Hepatic stellate cell (primary cell): ENCODE data around the gene PRRC2B.
"Not testable (repeated sequence)": the region's sequence is repeated elsewhere in the genome, so short reads cannot be mapped to it uniquely, and the experiment has no call there.

ENCODE experiments used
- DNase-seq: peaks from one replicate; pipeline ENCODE4 v3.0.0; 2011; ENCODE audit warnings: low spot score

The PRRC2B gene

DNA sequence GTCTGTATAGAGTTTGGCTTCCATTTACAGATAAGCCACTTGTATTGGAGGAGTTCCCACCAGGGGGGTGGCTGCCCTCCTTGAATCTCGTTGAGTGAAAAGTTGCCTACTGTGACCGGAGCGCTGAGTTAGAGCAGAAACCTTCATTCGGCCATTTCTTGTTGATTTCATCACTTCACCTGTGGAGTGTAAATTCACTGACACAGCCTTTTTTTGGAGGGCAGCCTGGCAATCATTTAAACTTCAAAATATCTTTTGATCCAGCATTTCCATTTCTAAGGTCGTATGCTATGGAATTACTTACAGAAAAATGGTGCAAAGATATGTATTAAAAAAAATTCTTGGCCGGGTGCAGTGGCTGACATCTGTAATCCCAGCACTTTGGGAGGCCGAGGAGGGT is 40.8 kb downstream of the PRRC2B start:
- no peak for DNase-seq

DNA sequence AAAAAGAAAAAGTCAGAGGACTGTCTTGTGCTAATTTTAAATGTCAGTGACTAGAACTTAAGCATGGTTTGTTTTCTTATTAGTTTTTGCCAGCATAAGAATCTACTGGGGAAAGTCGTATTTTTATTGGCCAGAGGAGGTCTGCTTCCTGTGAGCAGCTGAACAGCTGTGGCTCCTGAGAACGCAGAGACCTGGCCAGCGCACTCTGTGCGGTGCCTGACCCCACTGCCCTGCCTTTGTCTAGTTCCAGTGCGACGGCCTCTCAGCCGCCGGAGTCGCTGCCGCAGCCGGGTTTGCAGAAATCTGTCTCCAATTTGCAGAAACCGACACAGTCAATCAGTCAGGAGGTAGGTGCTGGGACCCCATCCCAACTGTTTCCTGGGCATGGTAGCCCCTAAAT is 42.5 kb downstream of the PRRC2B start:
- no peak for DNase-seq

DNA sequence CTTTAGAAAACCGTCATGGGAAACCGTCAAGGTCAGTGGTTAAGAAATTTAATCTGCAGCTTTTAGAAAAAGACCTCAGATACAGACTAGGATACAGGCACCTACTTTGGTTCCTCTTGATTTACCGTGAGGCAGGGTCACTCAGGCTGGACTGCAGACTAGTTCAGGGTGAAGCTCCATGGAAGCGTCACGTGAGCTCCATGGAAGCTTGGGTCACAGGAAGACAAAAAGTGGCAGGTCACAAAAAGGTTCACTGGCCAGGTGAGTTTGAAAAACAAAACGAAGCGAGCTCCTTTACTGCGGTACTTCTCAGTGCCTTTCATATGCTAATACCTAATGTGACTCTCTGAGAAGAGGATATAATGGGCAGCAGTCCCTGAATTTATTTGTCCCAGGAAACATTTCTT is 43.0 kb downstream of the PRRC2B start:
- no peak for DNase-seq

DNA sequence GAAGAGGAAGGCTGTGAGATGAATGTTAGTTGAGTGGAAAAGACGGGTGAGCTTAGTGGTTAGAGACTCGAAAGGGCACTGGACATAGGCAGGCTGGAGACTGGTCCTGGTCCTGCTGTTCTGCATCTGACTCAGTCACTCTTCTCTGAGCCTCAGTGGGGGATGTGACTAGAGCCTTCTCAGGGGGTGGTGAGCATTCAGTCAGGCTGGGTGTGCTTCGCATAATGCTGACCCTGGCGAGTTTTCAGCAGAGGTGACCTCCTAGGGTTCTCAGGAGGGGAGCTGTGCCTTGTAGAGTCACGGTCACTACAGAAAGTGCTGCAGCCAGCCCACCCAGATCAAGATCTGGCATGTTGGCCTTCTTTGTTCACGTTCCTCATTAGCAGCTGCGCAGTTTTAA is 44.3 kb downstream of the PRRC2B start:
- no peak for DNase-seq

DNA sequence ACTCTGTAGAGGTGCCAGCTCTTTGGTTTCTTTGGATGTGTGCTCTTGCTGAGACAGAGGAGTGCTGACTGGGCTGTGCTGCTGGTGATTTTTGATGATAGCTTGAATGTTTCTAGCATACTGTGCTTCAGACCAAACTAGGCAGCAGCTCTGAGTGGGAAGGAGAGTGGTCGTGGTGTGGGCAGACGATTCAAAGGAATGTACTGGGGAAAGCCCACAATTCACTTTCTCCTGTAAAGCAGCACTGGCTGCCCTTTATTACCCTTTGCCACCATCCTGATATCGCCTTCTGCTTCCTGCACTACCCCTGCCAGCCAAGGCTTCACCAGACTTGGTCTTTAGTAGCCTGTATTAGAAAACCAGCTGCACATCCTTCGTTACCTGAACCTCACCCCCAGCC is 45.3 kb downstream of the PRRC2B start:
- DNase-seq, result no peak

DNA sequence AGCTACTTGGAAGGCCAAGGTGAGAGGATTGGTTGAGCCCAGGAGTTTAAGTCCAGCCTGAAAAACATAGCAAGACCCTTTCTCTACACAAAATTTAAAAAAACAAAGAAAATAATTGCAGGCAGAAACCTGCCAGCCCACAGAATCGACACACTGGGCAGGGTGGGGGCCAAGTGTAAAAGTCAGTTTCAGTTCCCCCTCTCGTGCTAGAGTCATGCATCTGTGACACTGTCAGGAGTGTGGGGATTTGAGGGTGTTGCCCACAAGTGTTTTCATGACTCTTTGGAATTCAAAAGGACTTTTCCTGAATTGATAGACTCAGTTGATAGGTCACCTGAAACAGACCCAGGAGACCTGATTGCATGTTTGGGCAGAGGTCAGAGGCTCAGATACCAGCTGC is 47.6 kb downstream of the PRRC2B start:
- DNase-seq, result no peak

DNA sequence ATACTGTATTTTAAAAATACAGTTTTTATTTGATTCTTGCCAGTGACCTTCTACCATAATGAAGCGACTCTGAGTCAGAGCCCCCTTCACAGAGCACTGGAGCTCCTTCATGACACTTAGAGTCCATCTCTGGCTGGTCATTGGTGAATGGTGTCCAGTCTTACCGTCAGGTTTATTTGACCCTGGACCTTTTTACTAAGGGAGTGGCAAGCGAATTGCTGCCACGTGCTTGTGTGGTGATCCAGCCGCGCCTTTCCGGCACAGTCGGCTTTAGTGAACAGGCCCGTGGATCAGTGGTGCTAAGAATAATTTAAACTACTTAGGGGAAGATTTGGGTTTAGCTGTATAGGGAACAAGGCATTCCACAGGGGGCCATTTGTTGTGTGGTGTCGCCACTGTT is 48.5 kb downstream of the PRRC2B start:
- DNase-seq, result no peak

DNA sequence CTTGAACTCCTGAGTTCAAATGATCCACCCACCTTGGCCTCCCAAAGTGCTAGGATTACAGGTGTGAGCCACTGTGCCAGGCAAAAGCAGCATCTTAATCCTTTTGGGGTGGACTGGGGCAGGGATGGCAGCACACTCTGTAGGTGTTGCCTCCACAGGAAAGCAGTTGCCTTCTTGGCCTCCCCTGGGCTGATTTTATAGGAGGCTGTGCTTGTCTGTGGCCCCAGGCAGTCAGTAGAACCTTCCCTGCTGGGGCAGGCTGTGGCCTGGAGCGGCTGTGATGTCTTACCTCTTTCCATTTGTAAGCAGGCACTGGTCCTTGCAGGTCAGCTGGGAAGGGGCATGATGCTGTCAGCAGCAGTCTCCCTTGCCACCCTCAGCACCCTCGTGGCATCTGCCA is 49.8 kb downstream of the PRRC2B start:
- no peak for DNase-seq

DNA sequence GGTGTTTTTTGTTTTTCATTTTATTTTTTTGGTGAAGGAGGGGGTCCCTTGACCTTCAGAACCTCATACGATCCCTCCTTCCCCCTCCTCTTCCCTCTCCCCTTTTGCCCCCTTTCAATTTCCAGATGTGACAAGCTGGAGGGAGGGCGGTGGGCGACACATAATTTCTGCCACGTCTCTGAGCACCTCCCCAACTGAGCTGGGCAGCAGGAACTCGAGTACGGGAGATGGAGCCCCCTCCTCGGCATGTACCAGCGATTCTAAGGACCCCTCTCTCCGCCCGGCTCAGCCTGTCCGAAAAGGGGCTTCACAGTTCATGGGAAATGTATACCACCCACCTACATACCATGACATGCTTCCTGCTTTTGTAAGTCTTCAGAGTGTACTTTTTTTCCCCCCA is 52.4 kb downstream of the PRRC2B start:
- DNase-seq, result no peak

DNA sequence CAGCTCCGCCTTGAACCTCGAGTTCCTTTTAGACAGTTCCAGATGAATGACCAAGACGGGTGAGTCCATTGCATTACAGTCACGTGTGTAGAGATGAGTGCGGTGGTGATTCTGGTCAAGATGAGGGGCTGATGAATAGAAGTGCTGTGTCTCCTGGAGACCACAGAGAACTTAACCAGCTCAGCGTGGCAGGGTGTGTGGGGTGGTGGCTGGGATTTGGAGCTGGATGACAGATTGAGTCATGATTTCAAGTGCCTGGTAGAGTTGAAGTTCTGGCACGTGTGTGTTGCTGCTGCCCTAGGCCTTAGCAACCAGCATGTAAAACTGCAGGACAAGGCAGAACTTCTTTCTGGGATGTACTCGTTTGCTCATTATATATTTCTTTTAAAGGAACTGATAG is 53.3 kb downstream of the PRRC2B start:
- no peak for DNase-seq

DNA sequence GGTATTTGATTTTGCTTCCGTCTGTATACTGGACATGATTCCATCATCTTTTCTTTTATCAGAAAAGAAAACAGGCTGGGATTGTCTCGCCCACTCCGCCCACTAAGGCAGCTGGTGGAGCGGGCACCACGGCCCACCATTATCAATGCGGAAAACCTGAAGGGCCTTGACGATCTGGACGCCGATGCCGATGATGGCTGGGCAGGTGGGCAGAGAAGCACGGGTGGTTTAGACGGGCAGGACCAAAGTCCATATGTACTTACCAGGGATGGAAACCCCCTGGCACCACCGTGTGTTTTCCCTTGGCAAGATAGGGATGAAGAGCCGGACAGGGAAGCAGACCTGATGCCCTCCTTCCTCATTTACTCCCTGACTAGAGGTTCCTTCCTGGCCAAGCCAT is 53.7 kb downstream of the PRRC2B start:
- no peak for DNase-seq

DNA sequence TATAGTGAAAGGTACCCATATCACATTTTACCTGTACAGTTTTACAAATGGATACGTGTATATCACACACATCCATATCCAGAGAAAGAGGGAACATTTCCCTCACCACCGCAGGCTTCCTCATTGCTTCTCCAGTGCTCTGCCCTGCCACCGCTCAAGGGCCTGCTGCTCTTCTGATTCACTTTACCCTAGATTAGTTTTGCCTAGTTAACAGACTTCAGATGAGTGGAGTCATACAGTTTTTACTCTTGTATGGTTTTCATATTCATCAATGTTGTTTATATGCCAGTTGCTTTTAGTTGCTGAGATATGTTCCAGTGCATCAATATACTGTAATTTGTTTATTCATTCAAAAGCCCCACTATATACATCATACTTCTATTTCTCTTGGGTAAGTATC is 54.9 kb downstream of the PRRC2B start:
- no peak for DNase-seq

DNA sequence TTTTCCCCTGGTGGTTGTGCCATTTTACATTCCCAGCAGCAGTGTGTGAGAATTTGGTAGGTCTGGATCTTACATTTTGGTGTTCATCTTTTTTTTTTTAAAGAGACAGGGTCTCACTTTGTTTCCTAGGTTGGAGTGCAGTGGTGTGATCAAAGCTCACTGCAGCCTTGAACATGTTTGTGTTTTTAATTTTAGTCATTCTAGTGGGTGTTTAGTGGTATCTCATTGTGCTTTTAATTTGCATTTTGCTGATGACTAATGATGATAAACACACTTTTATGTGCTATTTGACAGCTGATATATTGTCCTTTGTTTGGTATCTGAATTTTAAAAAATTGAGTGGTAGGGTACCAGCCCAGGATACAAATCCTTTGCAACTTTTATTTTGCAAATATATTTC is 55.4 kb downstream of the PRRC2B start:
- no peak for DNase-seq

DNA sequence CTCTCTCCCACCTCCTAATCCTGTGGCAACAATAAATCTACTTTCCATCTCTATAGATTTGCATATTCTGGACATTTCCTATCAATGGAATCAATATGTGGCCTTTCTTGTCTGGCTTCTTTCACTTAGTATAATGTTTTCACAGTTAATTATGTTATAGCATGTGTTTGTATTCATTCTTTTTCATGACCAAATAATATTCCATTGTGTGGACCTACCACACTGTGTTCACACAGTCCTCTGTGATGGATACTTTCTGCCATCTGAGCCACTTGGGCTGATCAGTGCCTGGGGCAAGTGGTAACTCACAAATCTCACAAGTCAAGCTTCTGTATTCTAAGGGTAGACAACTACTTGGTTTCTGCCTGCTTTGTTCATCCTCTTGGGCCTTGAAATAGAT is 60.1 kb downstream of the PRRC2B start:
- no peak for DNase-seq

DNA sequence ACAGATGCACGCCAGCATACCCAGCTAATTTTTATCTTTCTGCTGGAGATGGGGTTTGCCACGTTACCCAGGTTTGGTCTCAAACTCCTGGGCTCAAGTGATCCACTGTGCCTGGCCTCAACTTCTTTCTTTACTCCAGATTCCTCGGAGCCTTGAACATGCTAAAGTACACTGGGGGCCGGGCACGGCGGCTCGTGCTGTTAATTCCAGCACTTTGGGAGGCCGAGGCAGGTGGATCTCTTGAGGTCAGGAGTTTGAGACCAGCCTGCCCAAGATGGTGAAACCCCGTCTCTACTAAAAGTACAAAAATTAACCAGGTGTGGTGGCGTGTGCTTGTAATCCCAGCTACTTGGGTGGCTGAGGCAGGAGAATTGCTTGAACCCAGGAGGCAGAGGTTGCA is 61.8 kb downstream of the PRRC2B start:
- not testable (repeated sequence) for DNase-seq

DNA sequence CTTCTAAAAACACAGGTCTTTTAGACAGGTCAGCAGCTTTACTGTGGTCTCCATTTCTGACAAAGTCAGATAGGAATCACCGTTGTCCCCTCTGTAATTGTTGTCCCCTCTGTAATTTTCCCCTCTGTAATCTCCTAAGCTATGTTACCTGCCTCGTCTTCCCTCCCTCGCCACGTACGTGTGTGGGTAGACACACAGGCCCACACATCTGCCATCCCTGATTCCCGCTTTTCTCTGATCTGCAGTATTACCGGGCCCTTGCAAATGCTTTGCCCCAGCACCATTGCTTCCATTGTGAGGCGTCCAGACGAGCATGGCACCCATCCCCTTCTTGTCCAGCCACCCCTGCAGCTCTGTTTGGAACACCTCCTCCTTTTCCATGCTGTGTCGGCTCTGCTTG is 63.9 kb downstream of the PRRC2B start:
- no peak for DNase-seq

DNA sequence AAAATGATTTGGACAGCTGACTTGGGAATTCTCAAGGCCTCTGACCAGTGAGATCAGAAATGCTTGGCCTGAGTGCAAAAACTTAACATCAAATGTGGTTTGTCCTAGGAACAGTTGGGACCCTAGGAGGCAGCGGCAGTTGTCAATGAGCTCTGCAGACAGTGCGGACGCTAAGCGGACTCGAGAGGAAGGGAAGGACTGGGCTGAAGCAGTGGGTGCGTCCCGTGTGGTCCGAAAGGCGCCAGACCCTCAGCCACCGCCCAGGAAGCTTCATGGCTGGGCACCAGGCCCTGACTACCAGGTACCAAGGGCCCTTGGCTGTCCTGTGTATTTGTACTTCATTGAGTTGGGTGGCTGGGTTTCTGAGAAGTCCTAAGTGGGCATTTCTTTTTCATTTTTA is 65.2 kb downstream of the PRRC2B start:
- DNase-seq, result no peak

DNA sequence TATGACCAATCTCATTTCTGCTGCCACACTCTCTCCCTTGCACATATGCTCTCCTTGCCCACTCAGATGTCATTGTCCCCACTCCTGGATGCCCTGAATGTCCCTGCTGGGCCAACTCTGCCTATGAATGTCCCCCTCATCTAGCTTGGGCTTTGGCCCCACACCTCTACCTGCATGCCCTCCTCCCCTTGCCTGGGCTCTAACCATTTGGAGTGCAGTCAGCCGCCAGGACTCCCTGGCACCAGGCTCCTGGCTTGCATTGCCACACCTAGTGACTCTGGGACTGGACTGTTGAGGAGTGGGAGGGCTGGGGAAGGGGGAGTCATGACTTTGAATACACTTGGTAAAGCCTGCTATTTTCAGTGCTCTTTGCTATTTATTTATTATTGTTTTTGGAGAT is 67.3 kb downstream of the PRRC2B start:
- DNase-seq, result no peak

DNA sequence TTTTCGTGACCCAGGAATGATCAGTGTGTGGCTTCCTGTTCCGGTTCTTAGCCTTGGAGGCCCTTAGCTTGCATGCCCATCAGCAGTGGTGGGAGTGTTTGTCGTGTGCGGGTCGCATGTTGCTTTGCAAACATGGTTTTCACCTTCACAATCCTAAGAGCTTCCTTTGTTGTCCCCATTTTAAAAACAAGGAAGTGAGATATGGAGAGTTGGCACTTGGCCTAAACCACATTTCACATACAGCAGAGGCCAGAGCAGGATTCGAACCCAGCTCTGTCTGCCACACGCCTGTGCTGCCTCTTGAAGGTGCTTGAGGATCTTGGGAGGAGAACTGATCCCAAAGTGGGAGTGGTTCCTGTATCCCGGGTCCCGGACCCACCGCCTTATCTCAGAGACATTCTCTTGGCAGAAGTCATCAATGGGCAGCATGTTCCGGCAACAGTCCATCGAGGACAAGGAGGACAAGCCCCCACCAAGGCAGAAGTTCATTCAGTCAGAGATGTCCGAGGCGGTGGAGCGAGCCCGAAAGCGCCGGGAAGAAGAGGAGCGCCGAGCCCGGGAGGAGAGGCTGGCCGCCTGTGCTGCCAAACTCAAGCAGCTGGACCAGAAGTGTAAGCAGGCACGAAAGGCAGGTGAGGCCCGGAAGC is 70.6 kb downstream of the PRRC2B start:
- no peak for DNase-seq

DNA sequence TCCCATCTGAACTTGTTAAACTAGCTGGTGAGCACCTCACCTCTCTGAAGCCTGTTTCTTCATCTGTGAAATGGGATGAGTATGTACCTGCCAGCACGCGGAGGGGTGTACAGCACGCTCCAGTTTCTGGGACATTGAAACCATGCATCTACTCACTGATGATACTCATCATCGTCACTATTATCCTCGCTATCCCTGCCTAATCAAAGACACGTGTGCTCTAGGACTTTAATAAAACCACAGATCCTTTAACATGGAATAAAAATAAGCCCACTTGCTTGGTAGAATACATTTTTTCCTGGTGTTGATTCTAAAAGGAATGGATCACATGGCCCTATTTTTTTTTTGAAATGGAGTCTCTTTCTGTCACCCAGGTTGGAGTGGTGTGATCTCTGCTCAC is 71.5 kb downstream of the PRRC2B start:
- DNase-seq, result no peak

DNA sequence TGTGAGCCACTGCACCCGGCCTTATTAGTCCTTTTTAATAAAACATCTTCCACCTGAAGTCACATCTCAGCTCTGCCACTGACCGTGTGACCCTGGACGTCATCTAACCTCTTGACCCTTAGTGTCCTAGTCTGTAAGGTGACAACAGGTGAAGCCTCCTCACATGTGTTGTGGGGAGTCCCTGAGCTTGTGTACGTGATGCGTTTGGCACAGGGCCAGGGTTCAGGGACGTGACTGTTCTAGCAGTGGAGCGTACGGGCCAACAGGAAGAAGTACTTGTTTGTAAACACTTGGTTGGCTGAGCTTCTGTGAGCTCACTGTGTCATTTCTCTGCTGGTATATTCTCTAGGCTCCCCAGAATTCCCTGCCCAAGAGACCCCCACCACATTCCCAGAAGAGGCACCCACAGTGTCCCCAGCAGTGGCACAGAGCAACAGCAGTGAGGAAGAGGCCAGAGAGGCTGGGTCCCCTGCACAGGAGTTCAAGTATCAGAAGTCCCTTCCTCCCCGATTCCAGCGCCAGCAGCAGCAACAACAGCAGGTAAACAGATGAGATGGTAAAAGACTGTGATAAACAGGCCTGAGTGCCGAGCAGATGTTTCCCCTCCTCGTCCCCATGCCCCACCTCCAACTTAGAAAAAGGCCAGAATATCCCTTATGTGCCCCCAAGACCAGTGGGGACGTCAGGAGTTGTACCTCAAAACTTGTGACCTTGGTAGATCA is 73.5 kb downstream of the PRRC2B start:
- DNase-seq, result no peak

DNA sequence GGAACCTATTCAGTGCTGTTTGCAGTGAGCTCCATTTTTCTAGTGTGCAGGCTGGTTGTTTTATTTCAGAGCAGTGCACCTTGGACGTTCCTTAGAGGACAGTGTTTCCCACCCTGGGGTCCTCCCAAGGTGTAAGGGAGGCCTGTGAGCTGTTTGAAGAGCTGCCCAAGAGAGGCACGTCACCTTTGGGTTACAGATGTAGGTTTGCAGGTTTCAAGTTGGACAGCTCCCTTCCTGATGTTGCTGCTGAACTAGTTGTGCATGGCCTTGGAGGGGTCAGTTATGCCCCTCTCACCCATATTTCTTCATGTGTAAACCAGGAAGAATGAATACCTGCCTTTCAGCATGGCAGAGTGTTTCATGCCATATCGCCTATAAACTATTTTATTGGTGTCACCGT is 74.1 kb downstream of the PRRC2B start:
- DNase-seq, result no peak

DNA sequence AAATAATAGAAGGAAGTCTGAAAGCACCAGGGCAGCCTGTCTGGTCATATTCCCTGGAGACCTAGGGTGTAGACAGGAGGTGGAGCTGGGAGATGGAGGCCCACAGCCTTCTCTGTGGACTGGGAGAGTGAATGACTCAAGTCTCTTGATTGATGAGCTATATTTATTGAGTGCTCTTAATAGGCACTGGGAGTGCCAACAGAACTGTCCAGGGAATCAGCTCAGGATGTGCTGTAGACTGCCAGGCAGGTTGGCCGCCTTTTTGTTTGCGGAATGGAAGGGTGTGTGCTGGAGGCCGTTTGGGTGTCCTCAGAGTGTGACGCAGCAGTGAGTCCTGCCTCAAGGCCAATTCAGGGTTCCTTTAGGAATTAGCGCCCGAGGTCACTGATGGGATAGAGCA is 75.5 kb downstream of the PRRC2B start:
- DNase-seq, result no peak

DNA sequence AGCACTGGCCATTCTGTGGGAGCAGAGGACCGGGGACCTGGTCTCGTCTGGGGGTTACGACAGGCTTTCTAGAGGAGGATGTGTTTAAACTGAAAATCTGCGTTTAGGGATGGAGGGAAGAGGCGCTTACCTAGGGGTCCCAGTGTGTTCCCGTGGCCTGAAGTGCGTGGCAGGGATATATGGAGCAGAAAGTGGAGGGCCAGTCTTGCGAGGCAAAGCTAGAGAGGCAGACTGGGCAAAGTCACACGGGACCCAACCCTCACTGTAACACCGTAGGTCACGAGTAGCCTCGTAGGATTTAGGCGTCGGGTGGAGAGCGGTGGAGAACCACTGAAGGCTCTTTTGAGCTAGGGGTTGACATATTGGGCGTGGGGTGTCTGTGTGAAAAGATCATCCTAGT is 76.1 kb downstream of the PRRC2B start:
- DNase-seq, result no peak
